Activated CD8-positive, alpha-beta memory T cell treated with anti-CD3 and anti-CD28 coated beads for 36 hours (primary cell): ENCODE results near the gene FLII. TPM values are rescaled to one million over a fixed set of nuclear protein-coding genes. Genes with fewer than 3 reads are reported as not detected.

Experiments used
- CTCF ChIA-PET: fragments of 350-600 bp; sonication (Branson Sonifier 250); formaldehyde crosslinking; loops from one replicate; lab custom pipeline; 2021; ENCODE audit warnings: antibody characterized with exemption; lab: Charles Lee
- POLR2A ChIA-PET: fragments of 350-600 bp; sonication (Branson Sonifier 250); formaldehyde crosslinking; loops from one replicate; lab custom pipeline; 2021; ENCODE audit warnings: antibody characterized with exemption; lab: Charles Lee
- total RNA-seq, 2 experiments: library from RNA; stranded (reverse); gene quantifications; one replicate each; pipeline ENCODE4 v1.2.3, GENCODE V29; 2021

FLII gene
- total RNA-seq, 2 experiments from 2014 or later: 264 to 279 TPM

DNA sequence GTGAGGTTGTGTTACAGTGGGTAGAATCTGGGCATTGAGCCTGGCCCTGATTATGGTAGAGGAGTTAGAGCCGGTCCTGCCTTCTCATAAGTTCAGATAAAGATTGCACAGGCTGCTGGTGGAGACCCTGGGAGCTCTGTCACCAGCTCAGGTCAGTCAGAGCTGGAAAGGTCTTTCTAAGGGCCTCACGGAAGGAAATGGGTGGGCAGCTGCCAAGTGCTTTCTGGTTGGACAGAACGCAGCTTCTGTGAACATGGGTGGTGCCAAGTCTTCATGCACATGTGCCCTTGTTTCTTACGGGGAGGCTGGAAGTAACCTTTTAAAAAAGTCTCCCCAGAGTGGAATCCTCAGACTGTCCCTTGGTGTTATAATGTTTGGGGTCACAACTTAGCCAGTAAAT is 60.0 kb downstream of the FLII start:
- ChIA-PET POLR2A (no interaction called here), CTCF (interaction anchor here (1.2 to 2.2 kb wide), 3 partner anchors 10 to 59 kb away, joined by 3 to 7 read pairs (median 7); partner anchors contain the start of gene ALKBH5)

DNA sequence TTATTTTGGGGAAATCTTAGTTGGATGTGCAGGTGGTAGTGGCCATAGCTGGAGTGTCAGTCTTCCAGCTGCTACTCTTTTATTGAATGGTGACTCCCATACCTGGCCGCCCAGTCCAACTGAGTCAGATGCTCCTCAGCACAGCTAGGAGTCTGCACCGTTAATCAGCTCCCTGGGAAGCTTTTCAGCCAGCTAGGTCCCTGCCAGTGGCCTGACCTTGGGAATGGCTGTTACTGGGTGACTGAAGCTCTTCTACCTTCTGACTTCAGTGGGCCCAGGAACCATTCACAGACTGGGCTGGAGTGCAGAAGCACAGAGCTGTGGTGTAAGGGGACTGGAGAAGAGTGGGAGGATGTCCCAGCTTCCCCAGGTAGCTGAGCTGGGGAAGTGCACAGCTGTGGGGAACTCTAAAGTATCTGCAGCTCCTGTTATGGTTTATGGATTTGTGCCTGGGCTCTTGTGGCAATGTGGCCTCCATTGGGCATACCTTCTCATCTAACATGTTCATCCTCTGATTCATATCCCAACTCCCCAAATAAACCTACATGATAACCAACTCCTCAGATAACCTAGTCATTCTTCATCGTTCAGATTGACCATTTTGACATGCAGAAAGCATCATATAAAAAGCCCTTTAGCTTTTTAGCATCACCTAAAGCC is 60.9 kb downstream of the FLII start:
- POLR2A ChIA-PET: no interaction called here
- CTCF ChIA-PET: interaction anchor here (1.2 to 2.2 kb wide), 4 partner anchors 9 to 58 kb away, joined by 3 to 7 read pairs (median 6); partner anchors contain the start of gene ALKBH5

DNA sequence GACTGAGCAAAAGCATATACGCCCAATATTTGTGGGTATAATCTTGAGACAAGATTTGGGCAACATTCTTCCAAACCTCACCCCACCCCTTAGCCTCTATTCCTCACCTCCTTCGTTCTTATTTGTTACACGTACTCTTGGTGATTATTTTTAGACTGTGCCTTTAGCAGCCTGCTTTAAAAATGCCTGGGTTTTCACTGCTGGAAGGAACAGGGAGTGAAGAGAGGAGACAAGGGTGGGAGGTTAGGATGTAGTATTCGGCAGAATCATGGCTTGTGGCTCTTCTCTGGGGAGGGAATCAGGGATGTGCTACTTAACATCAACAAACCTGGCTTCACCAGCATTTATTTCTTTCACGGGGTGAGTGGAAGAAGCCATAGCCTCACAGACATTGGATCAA is 63.3 kb downstream of the FLII start:
- POLR2A ChIA-PET: no interaction called here
- CTCF ChIA-PET: no interaction called here

Other genes with a start within 250 kb of the FLII start
- gene ATPAF2, start 219.6 kb downstream of the FLII start, total RNA-seq: 10 to 100 TPM; 28.2 to 37.3 TPM
- 10 to 100 TPM; 11.0 to 11.4 TPM for gene GID4, start 219.3 kb downstream of the FLII start, total RNA-seq
- 10 to 100 TPM; 53.2 to 53.7 TPM for gene DRG2, start 170.8 kb downstream of the FLII start, total RNA-seq
- gene MYO15A, start 150.0 kb downstream of the FLII start, total RNA-seq: under 1 TPM; 0.27 to 0.46 TPM
- gene ALKBH5, start 74.9 kb downstream of the FLII start, total RNA-seq: 100 to 1,000 TPM; 173 TPM
- gene LLGL1, start 33.1 kb downstream of the FLII start, total RNA-seq: 10 to 100 TPM; 23.6 to 24.9 TPM
- 1 to 10 TPM; 4.3 to 4.4 TPM for gene MIEF2, start 1.9 kb upstream of the FLII start, total RNA-seq
- 10 to 100 TPM; 68.5 to 72.4 TPM for gene TOP3A, start 56.3 kb upstream of the FLII start, total RNA-seq
- 10 to 100 TPM; 21.5 to 21.6 TPM for gene SMCR8, start 56.6 kb upstream of the FLII start, total RNA-seq
- gene SHMT1, start 104.8 kb upstream of the FLII start, total RNA-seq: 10 to 100 TPM; 49.6 to 50.4 TPM
- gene EVPLL, start 119.0 kb upstream of the FLII start, total RNA-seq: not detected
- gene LGALS9C, start 218.1 kb upstream of the FLII start, total RNA-seq: not detected